H9 (cell line): ENCODE results near the gene SEMA4D. TPM values are rescaled to one million over a fixed set of nuclear protein-coding genes. Genes with fewer than 3 reads are reported as not detected.

Source experiments
- DNase-seq: peaks from one replicate; pipeline ENCODE4 v3.0.0-alpha.2; 2017
- H2AFZ ChIP-seq: one replicate; pipeline ENCODE4 v1.6.1; 2013; ENCODE audit warnings: mild to moderate bottlenecking, low read length, control low read depth, moderate library complexity
- H2AK5ac ChIP-seq: 2 replicates; pipeline ENCODE4 v1.6.1; 2013; ENCODE audit warnings: low read length, control low read depth, mixed read lengths; ENCODE audit not compliant: insufficient read length
- H2BK120ac ChIP-seq: one replicate; pipeline ENCODE4 v1.6.1; 2013; ENCODE audit warnings: low read depth, mild to moderate bottlenecking, low read length, control low read depth, inconsistent platforms; ENCODE audit not compliant: poor library complexity, severe bottlenecking
- H2BK12ac ChIP-seq: 2 replicates; pipeline ENCODE4 v1.6.1; 2013; ENCODE audit warnings: low read length, control low read depth, mixed read lengths, low read depth; ENCODE audit not compliant: insufficient read length
- H2BK15ac ChIP-seq: 2 replicates; pipeline ENCODE4 v1.6.1; 2013; ENCODE audit warnings: low read depth, low read length, control low read depth
- H2BK20ac ChIP-seq: one replicate; pipeline ENCODE4 v1.6.1; 2013; ENCODE audit warnings: low read depth, mild to moderate bottlenecking, low read length, control low read depth, inconsistent platforms; ENCODE audit not compliant: poor library complexity, severe bottlenecking
- H2BK5ac ChIP-seq: 2 replicates; pipeline ENCODE4 v1.6.1; 2013; ENCODE audit warnings: low read length, control low read depth, mixed read lengths; ENCODE audit not compliant: insufficient read length
- H3K14ac ChIP-seq: 2 replicates; pipeline ENCODE4 v1.6.1; 2013; ENCODE audit warnings: low read length, control low read depth; ENCODE audit not compliant: insufficient read depth
- H3K18ac ChIP-seq: 2 replicates; pipeline ENCODE4 v1.6.1; 2013; ENCODE audit warnings: low read depth, mild to moderate bottlenecking, mixed read lengths, low read length, control low read depth; ENCODE audit not compliant: insufficient read length
- H3K23ac ChIP-seq: 2 replicates; pipeline ENCODE4 v1.6.1; 2013; ENCODE audit warnings: low read length, control low read depth, mixed read lengths, low read depth; ENCODE audit not compliant: insufficient read length
- H3K23me2 ChIP-seq: 2 replicates; pipeline ENCODE4 v1.6.1; 2013; ENCODE audit warnings: low read depth, mild to moderate bottlenecking, mixed read lengths, low read length, control low read depth; ENCODE audit not compliant: insufficient read length, poor library complexity, severe bottlenecking
- H3K27ac ChIP-seq: 2 replicates; pipeline ENCODE4 v1.5.1; 2013; ENCODE audit warnings: low read length, control low read depth, mixed read lengths, low read depth; ENCODE audit not compliant: insufficient read length
- H3K27me3 ChIP-seq: 2 replicates; pipeline ENCODE4 v1.6.1; 2013; ENCODE audit warnings: low read length, control low read depth, inconsistent platforms; ENCODE audit not compliant: insufficient read depth
- H3K4ac ChIP-seq: 2 replicates; pipeline ENCODE4 v1.6.1; 2013; ENCODE audit warnings: low read depth, mild to moderate bottlenecking, control low read depth, inconsistent platforms, low read length, moderate library complexity
- H3K4me1 ChIP-seq: 2 replicates; pipeline ENCODE4 v1.6.1; 2013; ENCODE audit warnings: low read length, control low read depth, inconsistent platforms; ENCODE audit not compliant: insufficient read depth
- H3K4me2 ChIP-seq: 2 replicates; pipeline ENCODE4 v1.6.1; 2013; ENCODE audit warnings: low read length, control low read depth, mixed read lengths; ENCODE audit not compliant: insufficient read length, insufficient read depth
- H3K56ac ChIP-seq: 2 replicates; pipeline ENCODE4 v1.6.1; 2013; ENCODE audit warnings: low read depth, mild to moderate bottlenecking, mixed read lengths, low read length, control low read depth; ENCODE audit not compliant: insufficient read length
- H3K79me1 ChIP-seq: 2 replicates; pipeline ENCODE4 v1.6.1; 2013; ENCODE audit warnings: low read depth, mild to moderate bottlenecking, moderate library complexity, low read length, control low read depth, inconsistent platforms; ENCODE audit not compliant: insufficient read depth, poor library complexity, severe bottlenecking
- H3K79me2 ChIP-seq: 2 replicates; pipeline ENCODE4 v1.6.1; 2013; ENCODE audit warnings: low read length, control low read depth, inconsistent platforms; ENCODE audit not compliant: insufficient read depth
- H3K9ac ChIP-seq: 2 replicates; pipeline ENCODE4 v1.6.1; 2013; ENCODE audit warnings: low read length, control low read depth, mixed read lengths; ENCODE audit not compliant: insufficient read length; ENCODE audit errors: extremely low read depth
- H3K9me3 ChIP-seq: one replicate; pipeline ENCODE4 v1.6.1; 2013; ENCODE audit warnings: low read depth, low read length, inconsistent platforms; ENCODE audit not compliant: control insufficient read depth
- H3T11ph ChIP-seq: one replicate; pipeline ENCODE4 v1.6.1; 2013; ENCODE audit warnings: mild to moderate bottlenecking, low read length, control low read depth, inconsistent platforms
- H4K20me1 ChIP-seq: one replicate; pipeline ENCODE4 v1.6.1; 2013; ENCODE audit not compliant: control insufficient read depth, insufficient read length, insufficient read depth
- H4K5ac ChIP-seq: 2 replicates; pipeline ENCODE4 v1.6.1; 2013; ENCODE audit warnings: low read depth, mild to moderate bottlenecking, mixed read lengths, low read length, control low read depth; ENCODE audit not compliant: insufficient read length
- H4K8ac ChIP-seq: replicated peaks from 2 replicates; pipeline ENCODE4 v1.6.1; 2013; ENCODE audit warnings: low read length, control low read depth, mixed read lengths, low read depth; ENCODE audit not compliant: insufficient read length
- H4K91ac ChIP-seq: 2 replicates; pipeline ENCODE4 v1.6.1; 2013; ENCODE audit warnings: low read depth, mild to moderate bottlenecking, moderate library complexity, mixed read lengths, low read length, control low read depth; ENCODE audit not compliant: insufficient read length
- H3K27ac Mint-ChIP-seq, 3 experiments: 2 replicates in 2 of 3; 3 replicates in 1 of 3; pipeline ENCODE4 v1.8.0; 2020 to 2021; ENCODE audit warnings: mixed read lengths in 3 of 3, mild to moderate bottlenecking in 1 of 3, moderate library complexity in 1 of 3
- H3K27me3 Mint-ChIP-seq: 2 replicates; pipeline ENCODE4 v1.8.0; 2021; ENCODE audit warnings: low read depth, mild to moderate bottlenecking, moderate library complexity, mixed read lengths
- H3K36me3 Mint-ChIP-seq, 3 experiments: 2 replicates in 2 of 3; 3 replicates in 1 of 3; pipeline ENCODE4 v1.8.0; 2020 to 2021; ENCODE audit warnings: low read depth in 3 of 3, mixed read lengths in 3 of 3; ENCODE audit not compliant: insufficient read depth in 1 of 3
- H3K4me1 Mint-ChIP-seq, 2 experiments: 2 replicates each; pipeline ENCODE4 v1.8.0; 2020; ENCODE audit warnings: mixed read lengths in 2 of 2
- H3K4me3 Mint-ChIP-seq, 2 experiments: 2 replicates in 1 of 2; 3 replicates in 1 of 2; pipeline ENCODE4 v1.8.0; 2020 to 2021; ENCODE audit warnings: mild to moderate bottlenecking in 2 of 2, mixed read lengths in 2 of 2, moderate library complexity in 1 of 2
- H3K9me3 Mint-ChIP-seq, 2 experiments: 2 replicates in 1 of 2; 3 replicates in 1 of 2; pipeline ENCODE4 v1.8.0; 2020; ENCODE audit warnings: mild to moderate bottlenecking in 2 of 2, mixed read lengths in 2 of 2, moderate library complexity in 1 of 2
- CTCF ChIP-seq: fragments of 200-600 bp; sonication (generic); conservative IDR thresholded peaks from 3 replicates; pipeline ENCODE4 v1.8.0; 2021; ENCODE audit warnings: antibody characterized with exemption, mild to moderate bottlenecking
- WGBS: extraction: QIAGEN DNeasy Blood & Tissue Kit; methylation state at CpG from one replicate; pipeline ENCODE4 v1.1.7; 2013; ENCODE audit warnings: missing lambda C conversion rate, low lambda C conversion rate, mixed read lengths; ENCODE audit not compliant: insufficient read length; ENCODE audit errors: extremely low coverage; 5-methylcytosine and 5-hydroxymethylcytosine counted together
- total RNA-seq: library from RNA; stranded (reverse); gene quantifications from 2 replicates; pipeline ENCODE4 v1.2.1, GENCODE V29; 2021

SEMA4D gene
- total RNA-seq, 1 experiment from 2014 or later: 47.2 TPM

- no peaks in the 10 kb centered on the region for H3K9me3 Mint-ChIP-seq
- no peak overlapping the region for H3K4me2 ChIP-seq
- H2BK120ac ChIP-seq: no peak overlapping the region
- H3K27ac ChIP-seq: no peak overlapping the region
- H2BK15ac ChIP-seq: no peak overlapping the region
- H3K27ac Mint-ChIP-seq: peak overlapping the region in 1 of 3 experiments; percentile 70; a peak in 2 of 7 replicates
- H3K14ac ChIP-seq: peak overlapping the region; percentile 36; the same call in 1 of the 2 replicates
- H3T11ph ChIP-seq: no peak overlapping the region
- H3K27me3 Mint-ChIP-seq: no peaks in the 10 kb centered on the region
- peaks cover 52 to 56% of the 10 kb centered on the region in 2 experiments for H3K4me1 Mint-ChIP-seq
- H3K23ac ChIP-seq: no peak overlapping the region
- no peak overlapping the region for H4K8ac ChIP-seq
- H3K18ac ChIP-seq: no peak overlapping the region
- H3K9ac ChIP-seq: no peak overlapping the region
- H3K4me3 Mint-ChIP-seq: no peak overlapping the region
- DNase-seq: no peak
- no peak overlapping the region for H2AK5ac ChIP-seq
- H3K36me3 Mint-ChIP-seq: peaks cover 2 to 15% (median 4%) of the 10 kb centered on the region in 3 experiments; a peak in 6 of 7 replicates
- no peak for TF ChIP-seq CTCF
- no peak overlapping the region for H2AFZ ChIP-seq
- H3K4me1 ChIP-seq: peaks cover 4% of the 10 kb centered on the region; the same call in 1 of the 2 replicates
- no peaks in the 10 kb centered on the region for H4K20me1 ChIP-seq
- no peak overlapping the region for H4K91ac ChIP-seq
- no CpG with 5 or more reads among the region's 9 CpGs for WGBS
- H3K27me3 ChIP-seq: no peaks in the 10 kb centered on the region
- no peak overlapping the region for H3K4ac ChIP-seq
- H3K79me2 ChIP-seq: peaks cover 6% of the 10 kb centered on the region; the same call in 1 of the 2 replicates
- H3K23me2 ChIP-seq: no peaks in the 10 kb centered on the region
- H2BK20ac ChIP-seq: no peak overlapping the region
- H2BK12ac ChIP-seq: no peak overlapping the region
- H3K56ac ChIP-seq: no peak overlapping the region
- no peak overlapping the region for H2BK5ac ChIP-seq
- no peaks in the 10 kb centered on the region for H3K79me1 ChIP-seq
- no peaks in the 10 kb centered on the region for H3K9me3 ChIP-seq
- H4K5ac ChIP-seq: no peak overlapping the region
These were observed 55.4 kb downstream of the SEMA4D start for GRCh38 chr9:89442501-89442978.
